ENCODE measurements around the gene TLE4. TPM values are rescaled to one million over a fixed set of nuclear protein-coding genes. Genes with fewer than 3 reads are reported as not detected.
A peak's percentile ranks its signal among the peaks of the same experiment; 100 is the strongest.

The TLE4 gene
- total RNA-seq, 1 donor from 2014 or later = 16.3 TPM

- H3K4me3 ChIP-seq (ENCODE audit: low read depth, low read length) = no peak overlapping the region
- TF ChIP-seq CTCF (conservative IDR thresholded peaks at IDR 0.05; ENCODE audit: low read depth, low read length) = no peak
- no peak for DNase-seq (ENCODE audit: low read depth)
Measured at GRCh38 chr9:79765466-79765865, 193.7 kb downstream of the TLE4 start.

- no peak for DNase-seq (ENCODE audit: low read depth)
- no peak overlapping the region for H3K4me3 ChIP-seq (ENCODE audit: low read depth, low read length)
- TF ChIP-seq CTCF (conservative IDR thresholded peaks at IDR 0.05; ENCODE audit: low read depth, low read length) = no peak
Measured at GRCh38 chr9:79766091-79766490, 194.3 kb downstream of the TLE4 start.

DNA sequence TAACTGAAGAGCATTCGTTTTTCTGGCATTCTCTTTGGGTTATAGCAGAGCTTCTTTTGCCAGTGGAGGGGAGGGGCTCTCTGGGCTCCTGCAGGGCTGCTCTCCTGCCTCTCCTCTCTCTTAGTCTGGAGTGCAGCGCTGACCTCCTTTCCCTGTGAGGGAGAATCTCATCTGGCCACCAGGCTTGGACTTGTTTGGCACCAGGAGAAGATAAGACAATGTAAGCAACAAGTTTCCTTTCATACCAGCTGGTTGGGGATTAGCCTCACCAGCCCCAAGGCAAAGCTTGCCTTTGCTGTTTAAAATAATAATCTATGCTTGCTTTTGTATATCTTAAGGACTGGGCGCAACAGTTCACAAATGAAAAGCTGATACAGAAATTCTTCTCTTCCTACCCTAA, 196.4 kb downstream of the TLE4 start:
- no peak for DNase-seq (ENCODE audit: low read depth)
- H3K4me3 ChIP-seq (ENCODE audit: low read depth, low read length) = no peak overlapping the region
- TF ChIP-seq CTCF (conservative IDR thresholded peaks at IDR 0.05; ENCODE audit: low read depth, low read length) = no peak

GRCh38 chr9:79769476-79770275, 197.9 kb downstream of the TLE4 start:
- TF ChIP-seq CTCF (conservative IDR thresholded peaks at IDR 0.05; ENCODE audit: low read depth, low read length) = peak; percentile 6
- no peak for DNase-seq (ENCODE audit: low read depth)
- no peak overlapping the region for H3K4me3 ChIP-seq (ENCODE audit: low read depth, low read length)

- DNase-seq (ENCODE audit: low read depth) = no peak
- TF ChIP-seq CTCF (conservative IDR thresholded peaks at IDR 0.05; ENCODE audit: low read depth, low read length) = no peak
- no peak overlapping the region for H3K4me3 ChIP-seq (ENCODE audit: low read depth, low read length)
Measured at GRCh38 chr9:79774356-79774755, 202.6 kb downstream of the TLE4 start.

Data from epithelial cell of proximal tubule (primary cell).